ENCODE measurements around the gene CPT1B.
"Not testable (repeated sequence)": the region's sequence is repeated elsewhere in the genome, so short reads cannot be mapped to it uniquely, and the experiment has no call there.

CPT1B gene

DNA sequence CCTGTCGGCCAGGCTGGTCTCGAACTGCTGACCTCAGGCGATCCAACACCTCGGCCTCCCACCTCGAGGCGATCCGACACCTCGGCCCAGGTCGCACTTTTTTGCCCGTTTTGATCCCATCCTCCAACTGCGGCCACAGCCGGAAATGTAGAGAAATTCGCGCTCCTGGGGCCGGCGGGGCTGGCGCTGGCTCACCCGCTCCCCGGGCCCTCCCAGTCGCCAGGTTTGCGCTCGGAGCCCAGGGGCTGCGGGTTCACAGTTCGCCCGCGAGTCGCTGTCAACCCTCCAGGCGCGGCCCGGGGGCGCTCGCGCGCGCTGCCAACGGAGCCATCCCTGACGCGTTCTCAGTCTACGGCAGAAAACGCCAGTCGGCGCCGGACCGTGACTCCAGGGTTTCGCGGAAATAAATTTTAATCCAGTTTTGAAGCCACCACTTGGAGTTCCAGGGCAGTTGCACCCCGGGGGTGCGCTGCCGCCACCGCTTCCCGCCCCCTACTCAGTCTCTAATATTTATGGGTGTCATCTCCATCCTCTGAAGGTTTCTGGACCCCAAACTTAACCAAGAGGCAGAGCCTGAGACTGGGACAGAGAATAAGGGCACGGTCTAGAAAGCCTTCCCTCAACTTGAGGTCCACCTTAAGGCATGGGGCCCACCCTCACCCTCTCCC lies 34.0 kb downstream of the CPT1B start:
- DNase-seq, result peak; percentile 90

DNA sequence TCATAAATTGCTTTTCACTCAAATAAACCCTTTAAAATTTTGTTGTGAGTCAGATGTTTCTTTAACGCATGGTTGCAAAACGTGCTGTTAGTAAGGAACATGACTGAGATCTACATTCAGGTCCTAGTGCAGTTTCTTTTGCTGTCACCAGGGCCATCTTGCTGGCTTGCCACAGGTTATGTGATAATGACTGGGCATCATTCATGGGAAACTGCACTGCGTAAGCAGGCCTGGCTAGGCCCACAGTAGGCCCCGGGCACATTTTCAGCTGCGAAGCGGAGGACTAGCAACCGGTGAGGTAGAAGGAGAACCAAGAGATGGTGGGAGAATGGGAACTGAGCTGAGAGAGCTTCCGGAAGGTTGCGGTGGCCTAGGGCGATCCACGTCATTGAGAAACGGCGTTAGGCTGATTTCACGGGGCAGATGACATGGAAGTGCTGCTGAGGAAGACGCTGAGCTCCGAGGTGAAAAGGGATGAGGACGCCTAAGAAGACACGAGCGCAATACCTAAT lies 35.8 kb downstream of the CPT1B start:
- DNase-seq, result peak; percentile 64

DNA sequence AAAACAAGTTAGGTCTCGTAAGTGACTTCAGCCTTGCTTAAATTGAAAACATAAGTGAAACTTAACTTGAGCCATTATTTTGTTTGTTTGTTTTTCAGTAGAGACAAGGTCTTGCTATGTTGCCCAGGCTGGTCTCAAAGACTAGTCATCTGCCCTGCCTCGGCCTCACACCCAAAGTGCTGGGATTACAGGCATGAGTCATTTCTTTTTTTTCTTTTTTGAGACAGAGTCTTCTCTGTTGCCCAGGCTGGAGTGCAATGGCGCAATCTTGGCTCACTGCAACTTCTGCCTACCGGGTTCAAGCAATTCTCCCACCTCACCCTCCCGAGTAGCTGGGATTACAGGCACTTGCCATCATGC lies 36.6 kb downstream of the CPT1B start:
- peak; percentile 50 for DNase-seq

DNA sequence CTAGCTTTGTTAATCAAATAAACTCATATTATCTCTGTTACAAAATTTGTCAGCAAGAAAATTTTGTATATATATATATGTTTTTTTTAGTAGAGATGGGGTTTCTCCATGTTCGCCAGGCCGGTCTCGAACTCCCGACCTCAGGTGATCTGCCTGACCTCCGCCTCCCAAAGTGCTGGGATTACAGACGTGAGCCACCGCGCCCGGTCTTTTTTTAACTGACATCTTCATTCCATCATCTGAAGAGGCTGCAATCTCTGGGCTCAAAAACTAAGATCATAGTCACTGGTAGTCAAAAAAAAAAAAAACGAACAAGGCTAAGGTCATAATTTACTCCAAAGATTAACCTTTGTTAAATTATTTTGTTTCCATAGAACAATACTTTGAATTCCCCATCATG lies 37.8 kb downstream of the CPT1B start:
- no peak for DNase-seq

DNA sequence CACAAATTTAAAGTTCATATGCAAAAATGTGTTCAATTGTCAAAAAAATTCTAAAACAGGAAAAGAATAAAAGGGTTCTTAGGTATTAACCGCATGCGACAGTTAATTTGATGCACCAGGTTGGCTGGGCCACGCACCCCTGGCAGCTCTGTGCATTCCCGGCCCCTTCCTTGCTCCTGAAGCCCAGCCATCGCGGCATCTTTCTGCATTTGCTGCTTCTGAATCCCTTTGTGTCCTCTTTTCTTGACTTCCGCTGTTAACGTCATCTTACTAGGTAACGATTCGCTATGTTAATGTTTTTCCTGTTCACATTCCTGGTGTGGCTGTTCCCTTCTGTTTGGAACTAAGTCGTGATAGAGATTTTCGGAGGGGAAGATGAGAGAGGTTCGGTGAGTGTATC lies 40.5 kb downstream of the CPT1B start:
- DNase-seq, result no peak

DNA sequence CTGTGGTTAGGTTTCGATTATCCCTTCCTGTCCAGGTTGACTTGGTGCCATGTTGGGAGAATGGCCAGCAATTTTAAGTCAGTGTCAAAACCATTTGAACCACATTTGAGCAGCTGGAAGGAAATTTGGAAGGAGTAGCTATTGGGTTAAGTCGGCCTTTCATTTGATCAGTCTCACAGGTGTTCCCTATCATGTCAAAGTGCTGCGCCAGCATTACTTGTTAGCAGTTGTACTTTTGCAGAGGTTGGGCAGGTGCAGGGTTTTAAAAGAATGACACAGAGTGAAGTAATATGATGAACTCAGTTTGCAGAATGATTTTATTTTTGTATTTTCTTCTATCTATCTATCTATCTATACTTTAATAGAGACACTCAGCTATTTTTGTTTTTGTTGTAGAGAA lies 42.0 kb downstream of the CPT1B start:
- DNase-seq, result no peak

DNA sequence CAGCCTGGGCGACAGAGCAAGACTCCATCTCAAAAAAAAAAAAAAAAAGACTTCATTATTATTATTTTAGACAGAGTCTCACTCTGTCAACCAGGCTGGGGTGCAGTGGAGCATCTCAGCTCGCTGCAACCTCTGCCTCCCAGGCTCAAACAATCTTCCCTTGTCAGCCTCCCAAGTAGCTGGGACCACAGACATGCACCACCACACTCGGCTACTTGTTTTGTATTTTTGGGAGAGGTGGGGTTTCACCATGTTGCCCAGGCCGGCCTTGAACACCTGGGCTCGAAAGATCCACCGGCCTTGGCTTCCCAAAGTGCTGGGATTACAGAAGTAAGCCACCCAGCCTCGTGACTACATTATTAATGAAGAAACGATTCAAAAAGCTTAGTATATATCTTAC lies 43.1 kb downstream of the CPT1B start:
- DNase-seq, result no peak

DNA sequence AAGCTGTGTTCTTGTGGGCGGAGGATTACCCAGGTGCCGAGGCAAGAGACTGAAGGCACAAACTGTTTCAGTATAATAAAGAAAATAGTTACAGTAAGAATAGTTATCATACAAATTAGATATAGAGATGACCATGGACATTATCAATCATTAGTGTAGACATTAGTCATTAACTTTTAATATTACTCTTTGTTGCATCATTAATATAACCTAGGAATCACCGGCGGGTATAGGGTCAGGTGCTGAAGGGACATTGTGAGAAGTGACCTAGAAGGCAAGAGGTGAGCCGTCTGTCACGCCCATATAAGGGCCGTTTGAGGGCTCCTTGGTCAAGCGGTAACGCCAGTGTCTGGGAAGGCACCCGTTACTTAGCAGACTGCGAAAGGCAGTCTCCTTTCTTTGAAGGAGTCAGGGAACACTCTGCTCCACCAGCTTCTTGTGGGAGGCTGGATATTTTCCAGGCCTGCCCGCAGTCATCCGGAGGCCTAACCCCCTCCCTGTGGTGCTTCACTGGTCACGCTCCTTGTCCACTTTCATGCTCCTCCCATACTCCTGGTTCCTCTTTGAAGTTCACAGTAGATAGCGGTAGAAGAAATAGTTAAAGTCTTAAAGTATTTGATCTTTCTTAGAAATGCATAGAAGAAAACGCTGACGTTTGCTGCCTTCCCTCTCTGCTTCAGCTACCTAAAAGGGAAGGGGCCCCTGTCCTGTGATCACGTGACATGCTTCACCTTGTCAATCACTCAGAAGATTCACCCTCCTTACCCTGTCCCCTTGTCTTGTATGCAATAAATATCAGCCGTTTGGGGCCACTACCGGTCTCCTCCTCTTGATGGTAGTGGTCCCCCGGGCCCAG lies 44.1 kb downstream of the CPT1B start:
- DNase-seq, result not testable (repeated sequence)

DNA sequence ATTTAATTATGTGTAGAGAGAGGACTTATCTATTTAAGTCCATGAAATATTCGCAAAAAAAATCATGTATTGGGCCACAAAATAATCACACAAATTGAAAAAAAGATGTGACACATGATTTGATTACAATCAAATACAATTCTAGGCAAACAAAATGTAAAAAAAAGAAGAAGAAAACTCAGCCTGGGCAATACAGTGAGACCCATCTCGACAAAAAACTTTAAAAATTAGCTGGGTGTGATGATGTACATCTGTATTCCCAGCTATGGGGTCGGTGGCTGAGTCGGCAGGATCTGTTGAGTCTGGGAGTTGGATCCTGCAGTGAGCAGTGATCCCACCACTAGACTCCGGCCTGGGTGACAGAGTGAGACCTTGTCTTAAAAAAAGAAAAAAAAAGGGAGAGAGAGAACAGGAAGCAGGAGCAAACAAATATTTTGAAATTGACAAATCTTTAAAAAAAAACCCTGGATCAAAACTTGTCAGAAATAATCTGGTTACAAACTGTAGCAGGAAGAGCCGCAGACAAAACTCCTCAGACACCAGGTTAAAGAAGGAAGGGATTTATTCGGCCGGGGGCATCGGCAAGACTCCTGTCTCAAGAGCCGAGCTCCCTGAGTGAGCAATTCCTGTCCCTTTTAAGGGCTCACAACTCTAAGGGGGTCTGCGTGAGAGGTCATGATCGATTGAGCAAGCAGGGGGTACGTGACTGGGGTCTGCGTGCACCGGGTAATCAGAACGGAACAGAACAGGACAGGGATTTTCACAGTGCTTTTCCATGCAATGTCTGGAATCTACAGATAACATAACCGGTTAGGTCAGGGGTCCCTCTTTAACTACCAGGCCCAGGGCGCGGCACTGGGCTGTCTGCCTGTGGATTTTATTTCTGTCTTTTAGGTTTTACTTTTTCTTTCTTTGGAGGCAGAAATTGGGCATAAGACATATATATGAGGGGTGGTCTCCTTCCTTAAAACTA lies 45.1 kb downstream of the CPT1B start:
- no peak for DNase-seq

DNA sequence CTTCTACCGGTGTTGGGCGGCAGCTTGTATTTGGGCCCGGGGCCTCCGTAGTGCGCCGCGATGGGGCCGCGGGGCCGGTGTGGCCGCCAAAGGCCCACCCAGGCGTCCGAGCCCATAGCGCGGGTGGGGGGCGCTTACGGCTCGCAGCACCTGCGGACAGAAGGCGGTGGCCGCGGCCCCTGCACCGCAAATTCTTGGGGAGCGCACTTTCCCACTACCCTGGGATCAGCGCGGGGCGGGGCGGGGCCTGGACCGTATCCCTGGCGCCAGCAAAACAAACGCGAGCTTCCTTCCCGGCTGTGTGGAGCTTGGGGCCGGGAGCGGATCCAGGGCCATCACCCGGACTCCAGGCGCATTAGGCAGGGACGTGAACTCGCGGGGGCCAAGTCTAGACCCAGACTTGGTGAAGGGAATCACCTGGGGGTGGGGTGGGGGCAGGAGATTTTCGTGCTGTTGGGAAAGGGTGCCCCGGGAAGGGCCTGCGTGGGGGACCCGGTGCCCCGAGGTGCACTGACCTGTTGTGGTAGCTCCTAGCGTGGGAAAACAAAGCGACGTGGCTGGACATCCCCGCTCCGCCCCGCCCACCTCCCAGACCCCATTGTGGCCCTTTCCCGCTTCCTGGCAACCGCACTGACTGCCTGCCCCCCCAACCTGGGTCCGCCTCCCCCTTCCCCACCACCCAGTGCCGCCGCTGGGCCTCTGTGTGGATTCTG lies 46.1 kb downstream of the CPT1B start:
- peak; percentile 51 for DNase-seq

DNA sequence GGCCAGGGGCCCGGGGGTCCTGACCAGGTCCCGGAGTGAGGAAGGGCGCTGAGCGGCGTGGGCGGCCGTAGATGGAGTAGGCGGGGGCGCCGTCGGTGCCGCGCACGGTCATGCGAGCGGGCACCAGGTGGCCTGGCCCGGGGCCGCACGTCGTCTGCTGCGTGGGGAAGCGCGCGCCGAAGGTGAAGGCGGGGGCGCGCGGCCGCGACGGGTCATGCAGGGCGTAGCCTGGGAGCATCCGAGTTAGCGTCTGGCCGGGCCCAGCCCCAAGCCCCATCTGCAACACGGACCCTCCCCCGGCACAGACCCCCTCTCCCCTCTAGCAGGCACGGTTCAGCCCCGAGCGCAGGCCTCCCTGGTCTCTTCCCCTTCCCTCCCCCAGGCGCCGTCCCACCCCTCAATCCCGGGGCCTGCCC lies 46.7 kb downstream of the CPT1B start:
- peak; percentile 82 for DNase-seq

DNA sequence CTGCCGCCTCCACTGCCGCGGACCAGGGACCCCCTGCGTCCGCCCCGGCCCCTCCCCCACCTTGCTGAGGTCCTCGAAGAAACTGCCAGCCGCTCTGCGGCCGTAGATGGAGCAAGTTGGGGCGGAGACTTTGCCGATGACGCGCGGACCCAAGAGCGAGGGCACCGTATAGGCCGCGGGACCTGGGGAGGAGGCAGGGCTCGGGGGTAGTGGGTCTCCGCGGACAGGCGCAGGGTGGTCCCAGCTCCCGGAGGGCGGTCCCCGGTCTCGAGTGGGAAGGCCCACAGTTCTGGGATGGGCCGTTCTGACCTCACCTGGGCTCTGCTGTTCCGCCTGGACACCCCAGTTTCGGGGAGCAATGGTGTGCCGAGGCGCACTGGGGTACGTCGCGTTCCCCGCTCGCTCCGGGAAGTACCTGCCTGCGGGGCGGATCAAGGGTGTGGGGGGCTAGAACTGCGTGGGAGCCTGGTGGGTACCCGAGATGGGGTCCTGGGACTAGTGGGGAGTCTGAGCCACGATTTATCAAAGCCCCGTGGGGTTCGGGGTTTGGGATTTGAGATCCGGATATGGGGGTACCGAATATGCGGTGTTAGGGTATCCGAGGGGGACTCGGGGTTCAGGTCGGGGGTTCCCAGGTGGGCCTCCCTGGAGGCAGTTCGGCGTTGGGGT lies 47.2 kb downstream of the CPT1B start:
- peak; percentile 90 for DNase-seq

DNA sequence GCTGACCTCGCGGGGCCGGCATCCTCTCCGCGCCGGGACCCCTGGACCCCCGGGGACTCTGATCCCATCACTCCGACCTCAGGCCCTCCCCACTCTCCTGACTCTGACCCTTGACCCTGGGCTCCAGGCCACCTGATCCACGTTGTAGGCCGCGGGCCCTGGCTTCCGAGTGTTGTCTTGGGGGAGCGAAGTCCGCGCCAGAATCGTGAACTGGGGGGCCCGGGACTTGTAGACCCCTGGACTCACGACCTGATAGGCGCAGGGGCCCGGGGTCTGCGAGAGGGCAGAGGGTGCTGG lies 47.7 kb downstream of the CPT1B start:
- DNase-seq, result no peak

DNA sequence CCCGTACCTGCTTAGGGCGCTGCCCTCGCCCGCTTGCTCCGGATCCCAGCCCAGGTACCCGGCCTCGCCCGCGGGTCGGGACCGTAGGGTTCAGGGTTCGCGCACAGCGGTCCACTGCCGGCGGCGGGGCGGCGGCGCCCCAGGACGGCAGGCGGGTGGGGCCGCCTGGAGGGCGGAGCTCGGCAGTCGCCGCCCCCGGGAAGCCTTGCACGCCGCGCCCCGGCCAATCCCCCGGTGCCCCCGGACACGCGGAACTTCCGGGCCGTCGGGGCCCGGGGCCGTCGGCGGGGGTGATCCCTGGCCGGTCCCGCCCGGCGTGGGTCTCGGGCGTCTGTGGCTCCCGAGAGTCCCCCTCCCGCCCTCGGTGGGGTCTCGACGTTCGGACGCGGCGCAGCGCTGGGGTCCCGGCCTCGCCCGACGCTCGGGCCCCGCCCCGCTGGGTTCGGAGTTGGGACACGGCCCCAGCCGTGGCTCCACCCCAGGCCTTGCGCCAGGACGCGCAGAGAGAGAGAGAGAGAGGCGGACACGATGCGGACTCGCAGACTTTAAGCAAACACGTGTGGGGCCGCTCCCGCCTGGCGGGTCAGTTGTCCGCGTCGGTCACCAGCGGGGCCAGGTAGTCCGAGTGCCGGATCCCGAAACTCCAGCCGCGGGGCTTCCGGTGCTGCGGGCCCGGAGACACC lies 48.2 kb downstream of the CPT1B start, which contains the start of gene TYMP:
Gene TYMP, minus strand, starts transcription at position 116 of the 683 bp plus-strand sequence. CDS start 303 bp downstream, outside the sequence.
- DNase-seq, result peak; percentile 84

DNA sequence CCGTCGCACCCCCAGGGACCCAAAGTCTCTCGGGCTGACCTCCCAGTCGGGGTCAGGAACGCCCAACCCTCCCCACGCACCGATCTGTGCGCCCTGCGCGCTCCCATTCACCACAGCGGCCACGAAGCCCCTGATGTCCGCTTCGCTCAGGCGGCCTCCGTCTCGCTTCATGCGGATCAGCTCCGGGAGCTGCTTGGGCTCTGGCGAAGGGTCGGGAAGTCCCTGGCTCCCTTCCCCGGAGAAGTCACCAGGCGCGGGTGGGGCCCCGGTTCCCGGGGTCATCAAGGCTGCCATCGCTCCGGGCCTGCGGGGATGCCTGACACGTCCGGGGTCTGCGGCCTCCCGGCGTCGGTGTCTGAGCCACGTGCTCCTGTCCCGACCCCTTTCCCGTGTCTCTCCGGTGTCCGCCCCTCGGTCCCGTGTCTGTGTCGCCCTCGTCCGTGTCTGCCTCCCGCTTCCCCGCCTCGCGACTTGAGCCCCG lies 48.8 kb downstream of the CPT1B start:
- DNase-seq, result no peak

DNA sequence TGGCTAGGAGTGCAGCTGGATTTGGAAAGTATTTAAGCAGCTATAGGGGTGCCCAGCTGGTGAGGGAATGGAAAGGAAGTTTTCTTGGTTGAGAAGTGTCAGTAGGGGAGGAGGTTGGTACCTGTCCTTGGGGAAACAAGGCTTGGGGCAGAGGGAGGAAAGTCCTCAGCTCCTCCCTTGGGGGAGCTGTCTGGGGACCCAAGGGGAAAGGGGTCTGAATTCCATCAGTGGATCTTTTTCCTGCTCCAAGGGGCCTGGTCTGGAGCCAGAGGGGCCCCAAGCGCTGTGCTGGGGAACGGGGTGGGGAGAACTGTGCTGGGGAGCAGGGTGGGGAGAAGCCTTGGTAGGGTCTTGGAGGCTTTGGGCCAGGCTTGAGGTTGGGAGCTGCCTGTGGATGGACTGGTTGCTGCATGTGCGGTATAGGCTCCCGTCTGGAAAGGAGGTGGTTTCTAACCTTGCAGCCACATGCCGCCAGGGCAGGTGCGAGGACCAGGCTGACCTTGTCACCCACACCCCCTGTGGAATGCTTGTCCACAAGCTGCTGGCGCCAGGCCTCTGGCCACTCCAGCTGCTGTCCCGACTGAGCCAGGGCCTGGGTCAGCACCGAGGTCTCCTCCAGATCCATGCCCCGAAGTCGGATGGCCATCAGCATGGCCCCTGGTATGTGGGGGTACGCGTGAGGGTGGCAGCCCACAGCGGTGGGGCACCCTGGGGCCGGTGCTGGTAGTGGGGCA lies 49.4 kb downstream of the CPT1B start:
- peak; percentile 28 for DNase-seq

DNA sequence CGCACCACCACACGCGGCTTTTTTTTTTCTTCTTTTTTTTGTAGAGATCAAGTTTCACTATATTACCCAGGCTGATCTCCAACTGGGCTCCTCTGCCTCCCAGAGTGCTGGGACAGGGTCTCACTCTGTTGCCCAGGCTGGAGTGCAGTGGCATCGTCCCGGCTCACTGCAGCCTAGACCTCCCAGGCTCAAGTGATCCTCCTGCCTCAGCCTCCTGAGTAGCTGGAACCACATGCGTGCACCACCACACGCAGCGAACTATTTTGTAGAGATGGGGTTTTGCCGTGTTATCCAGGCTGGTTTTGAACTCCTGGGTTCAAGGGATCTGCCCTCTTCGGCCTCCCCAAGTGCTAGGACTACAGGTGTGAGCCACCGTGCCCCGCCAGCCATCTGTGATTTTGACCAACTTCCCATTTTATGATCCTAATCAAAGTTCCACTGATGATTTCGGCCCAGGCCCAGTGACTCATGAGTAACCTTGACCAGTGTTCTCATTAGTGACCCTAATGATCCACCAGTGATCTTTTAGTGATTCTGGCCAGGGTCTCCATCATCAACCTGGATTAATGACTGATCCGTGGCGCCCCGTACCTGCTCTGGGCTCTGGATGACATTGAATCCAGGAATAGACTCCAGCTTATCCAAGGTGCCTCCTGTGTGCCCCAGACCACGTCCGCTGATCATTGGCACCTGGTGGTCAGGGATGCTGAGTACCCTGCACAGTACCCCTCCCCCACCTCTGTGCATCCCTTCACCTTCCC lies 50.1 kb downstream of the CPT1B start:
- DNase-seq, result no peak

DNA sequence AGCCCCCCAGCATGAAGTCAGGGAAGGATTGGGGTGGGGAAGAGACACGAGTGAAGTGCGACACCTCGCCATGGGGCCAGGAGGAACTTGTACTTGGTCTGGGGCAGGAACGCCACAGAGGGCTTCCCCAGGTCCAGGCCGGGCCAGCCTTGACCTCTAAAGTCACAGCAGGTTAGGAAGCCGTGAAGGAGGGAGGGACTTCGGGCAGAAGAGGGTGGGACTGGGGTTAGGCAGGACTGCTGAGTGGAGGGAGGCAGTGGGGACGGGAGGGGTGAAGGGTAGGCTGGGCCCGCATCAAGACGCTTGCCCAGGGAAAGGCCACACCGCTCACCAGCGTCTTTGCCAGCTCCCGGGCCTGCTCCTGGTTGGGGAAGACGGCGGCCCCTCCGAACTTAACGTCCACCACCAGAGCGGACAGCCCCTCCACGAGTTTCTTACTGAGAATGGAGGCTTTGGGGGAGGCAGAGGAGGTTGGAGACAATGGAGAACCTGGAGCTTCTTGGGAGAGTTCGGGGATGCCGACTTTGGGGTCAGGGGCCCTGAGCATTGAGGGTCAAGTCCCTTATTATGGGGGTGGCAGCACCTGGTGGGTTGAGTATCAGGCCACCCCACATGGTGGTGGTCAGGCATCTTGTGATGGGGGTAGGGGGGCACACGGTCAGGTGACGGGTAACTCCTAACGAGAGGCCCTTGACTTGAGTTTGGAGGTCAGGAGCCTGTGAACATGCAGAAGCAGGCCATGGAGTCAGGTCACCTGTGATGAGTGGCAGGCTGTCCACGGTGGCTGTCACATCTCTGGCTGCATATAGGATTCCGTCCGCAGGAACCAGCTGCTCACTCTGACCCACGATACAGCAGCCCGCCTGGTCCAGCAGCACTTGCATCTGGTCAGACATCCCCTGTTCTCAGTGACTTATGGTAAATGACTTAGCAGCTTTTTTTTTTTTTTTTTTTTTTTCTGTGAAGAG lies 51.1 kb downstream of the CPT1B start:
- DNase-seq, result peak; percentile 74

Data from stimulated activated CD4-positive, alpha-beta T cell treated with anti-CD3 and anti-CD28 coated beads, Interleukin-15, amount 100 ng/mL, for 24 hours (primary cell).